NCI-H1930 (cell line): ENCODE results near the gene SLC6A12.
"Not testable (repeated sequence)": the region's sequence is repeated elsewhere in the genome, so short reads cannot be mapped to it uniquely, and the experiment has no call there.

Experiments used
- DNase-seq, 2 experiments: peaks; one replicate each; lab custom pipeline; 2025; lab: John Stamatoyannopoulos, UW

SLC6A12 gene

DNA sequence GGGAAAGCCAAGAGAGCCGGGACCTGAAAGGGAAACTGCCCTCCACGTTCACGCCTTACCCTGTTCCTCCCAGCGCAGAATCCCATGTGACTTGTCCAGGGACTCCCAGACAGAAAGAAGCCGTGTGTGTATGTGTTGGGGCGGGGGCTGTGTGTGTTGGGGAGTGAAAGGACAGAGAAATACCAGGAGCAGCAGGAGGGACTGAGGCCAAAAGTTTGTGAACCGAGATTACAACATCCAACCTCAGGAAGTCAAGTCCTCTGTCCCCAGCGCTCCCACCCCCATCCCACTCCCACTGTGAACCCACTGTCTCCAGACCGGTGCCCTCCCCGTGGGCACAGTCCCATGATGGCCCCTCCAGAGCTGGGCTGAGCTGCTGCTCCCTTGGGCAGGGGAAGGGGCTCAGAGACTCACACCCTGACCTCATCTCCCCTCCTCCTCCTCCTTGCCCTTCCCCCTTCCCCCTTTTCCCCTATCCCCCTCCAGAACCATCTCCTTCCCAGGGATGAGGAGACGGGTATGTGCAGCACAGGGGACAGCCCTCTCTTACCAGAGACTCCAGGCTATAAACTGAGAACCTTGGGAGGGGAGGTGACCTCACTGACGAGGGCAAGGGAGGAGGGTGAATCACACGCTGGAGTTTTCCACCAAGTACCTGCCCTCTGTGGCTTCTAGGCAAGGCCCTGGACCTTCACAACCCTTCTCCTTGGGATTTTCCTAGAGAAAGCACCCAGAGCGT lies at the start of gene SLC6A12:
Gene SLC6A12, minus strand, starts transcription at position 155 of the 739 bp plus-strand sequence. CDS start 4,171 bp downstream, outside the sequence.
- DNase-seq: no peak

- DNase-seq: no peak
Observed at GRCh38 chr12:263574-263973, 49.6 kb upstream of the SLC6A12 start.

DNA sequence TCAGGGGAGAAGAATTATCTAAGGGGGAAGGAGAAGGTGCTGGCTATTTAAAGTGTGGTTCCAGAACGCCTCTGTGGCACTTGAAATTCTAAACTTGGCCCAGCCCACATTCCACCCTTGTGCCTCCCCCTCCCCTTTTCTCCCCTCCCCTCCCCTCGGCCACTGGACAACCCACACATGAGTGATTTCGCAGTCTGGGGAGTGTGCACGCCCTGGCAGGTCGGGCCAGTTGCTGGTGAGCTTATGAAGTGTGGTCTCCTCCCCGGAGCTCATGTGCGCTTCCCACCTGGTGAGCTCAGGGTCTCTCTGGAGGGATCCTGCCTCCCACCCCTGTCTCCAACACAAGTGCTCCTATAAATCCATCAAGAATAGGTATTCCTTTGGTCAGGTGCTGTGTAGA lies 48.9 kb upstream of the SLC6A12 start, which contains the start of gene SLC6A13:
Gene SLC6A13, minus strand, starts transcription at position 20 of the 400 bp plus-strand sequence. CDS start 2,784 bp downstream, outside the sequence.
- no peak for DNase-seq

GRCh38 chr12:262113-262512 lies 48.2 kb upstream of the SLC6A12 start:
- no peak for DNase-seq

GRCh38 chr12:257521-258321 lies 43.8 kb upstream of the SLC6A12 start:
- DNase-seq: no peak

DNA sequence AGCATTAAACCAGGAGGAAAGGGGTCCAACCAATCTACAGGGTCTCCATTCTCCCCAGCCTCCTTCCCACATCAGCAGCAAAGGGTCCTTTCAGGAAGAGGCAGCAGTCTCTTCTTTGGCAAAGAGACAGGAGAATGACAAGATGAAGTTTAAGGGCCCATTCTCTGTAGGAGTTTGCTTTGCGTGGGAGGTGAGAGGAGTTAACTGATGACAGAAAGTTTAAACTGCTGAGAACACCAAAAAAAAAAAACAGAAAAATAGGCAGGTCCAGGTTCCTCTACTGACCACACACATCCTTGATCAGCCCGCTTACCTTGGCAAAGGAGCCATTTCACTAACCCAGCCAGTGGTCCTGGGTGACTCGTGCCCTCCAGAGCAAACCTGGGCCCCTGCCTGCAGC lies 43.0 kb upstream of the SLC6A12 start:
- no peak for DNase-seq

GRCh38 chr12:256225-256624 lies 42.3 kb upstream of the SLC6A12 start:
- no peak for DNase-seq

DNA sequence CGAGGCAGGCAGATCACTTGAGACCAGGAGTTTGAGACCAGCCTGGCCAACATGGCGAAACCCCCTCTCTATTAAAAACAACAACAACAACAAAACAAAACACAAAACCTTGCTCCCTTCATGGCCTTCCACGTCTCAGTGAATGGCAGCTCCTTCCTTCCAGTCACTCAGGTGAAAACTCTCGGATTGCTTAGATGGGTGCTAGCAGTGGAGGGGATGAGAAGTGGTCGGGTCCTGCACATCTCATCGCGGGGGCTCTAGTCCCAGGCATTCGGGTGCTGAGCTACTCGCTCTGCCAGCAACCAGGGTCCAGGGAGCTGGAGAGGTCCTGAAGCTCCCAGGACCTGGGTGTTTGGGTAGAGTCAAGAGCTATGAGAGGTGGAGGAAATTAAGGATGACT lies 41.0 kb upstream of the SLC6A12 start:
- no peak for DNase-seq

DNA sequence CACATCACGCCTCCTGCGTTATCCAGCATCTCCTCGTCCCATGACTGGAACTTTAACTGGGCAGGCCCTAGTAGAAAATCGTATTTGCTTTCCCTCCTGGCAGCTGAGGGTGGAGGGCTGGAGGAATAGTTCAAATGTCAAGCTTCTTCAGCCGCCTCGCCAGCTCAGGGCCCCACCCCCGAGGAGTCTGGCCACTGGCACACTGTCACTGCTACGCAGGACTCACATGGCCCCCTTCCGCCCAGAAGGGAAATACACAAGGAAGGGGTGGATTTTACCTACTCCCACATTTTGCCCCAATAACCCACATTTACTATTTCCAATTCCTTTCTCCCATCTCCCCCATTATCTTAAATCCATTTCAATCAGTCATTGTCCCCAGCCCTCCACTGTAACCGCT lies 40.1 kb upstream of the SLC6A12 start:
- no peak for DNase-seq

DNA sequence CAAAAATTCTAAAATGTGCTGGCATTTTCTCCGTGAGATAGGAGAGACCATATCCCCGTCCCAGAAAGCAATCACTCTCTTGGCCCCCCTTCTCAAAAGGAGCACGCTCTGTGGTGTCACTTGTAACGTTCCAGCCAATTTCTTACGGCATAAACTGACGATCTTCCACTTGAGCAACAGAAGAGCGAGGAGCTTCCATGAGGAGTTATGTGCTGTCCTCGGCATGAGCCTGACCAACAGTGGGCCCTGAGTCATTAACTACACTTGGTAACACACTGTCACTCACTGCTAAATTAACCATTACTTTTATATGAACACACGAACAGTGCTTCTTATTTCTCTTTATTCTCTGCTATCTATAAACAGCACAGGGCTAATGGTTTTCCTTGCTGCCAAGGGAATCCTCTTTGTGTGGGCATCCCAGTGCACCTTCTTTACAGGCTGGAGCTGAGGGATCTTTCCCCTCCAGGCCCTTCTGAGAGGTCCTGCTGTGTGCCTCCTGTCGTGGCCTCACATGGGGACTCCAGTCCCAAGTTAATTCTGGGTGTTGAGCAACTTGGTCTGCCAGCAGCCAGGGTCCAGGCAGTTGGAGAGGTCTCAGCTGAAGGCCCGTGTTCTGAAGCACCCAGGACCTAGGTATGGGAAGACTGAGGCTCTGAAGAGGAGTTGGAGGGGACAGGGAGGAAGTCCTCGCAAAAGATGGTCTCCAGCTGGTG lies 39.3 kb upstream of the SLC6A12 start:
- no peak for DNase-seq

- no peak for DNase-seq
Observed at GRCh38 chr12:252636-253035, 38.7 kb upstream of the SLC6A12 start.

- DNase-seq: no peak
Observed at GRCh38 chr12:247271-247670, 33.3 kb upstream of the SLC6A12 start.

DNA sequence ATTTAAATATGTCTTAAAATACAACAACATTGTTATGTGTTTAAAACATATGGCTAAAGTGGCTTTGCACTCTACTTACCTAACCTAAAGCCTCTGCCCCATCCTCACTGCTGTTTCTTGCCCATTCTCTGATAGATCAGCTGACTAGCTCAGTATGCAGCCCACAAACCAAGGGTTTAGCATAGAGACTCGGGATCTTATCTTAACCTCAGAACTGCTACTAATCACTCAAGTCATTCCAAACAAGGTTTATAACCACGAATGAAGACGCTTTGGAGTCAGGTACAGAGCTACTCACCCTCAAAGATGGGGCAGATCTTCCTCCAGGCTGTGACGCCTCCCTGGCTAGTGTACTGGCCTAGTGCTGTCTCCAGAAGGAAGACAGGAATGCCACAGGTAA lies 29.4 kb upstream of the SLC6A12 start:
- DNase-seq: no peak

GRCh38 chr12:242496-242895 lies 28.5 kb upstream of the SLC6A12 start:
- no peak for DNase-seq

DNA sequence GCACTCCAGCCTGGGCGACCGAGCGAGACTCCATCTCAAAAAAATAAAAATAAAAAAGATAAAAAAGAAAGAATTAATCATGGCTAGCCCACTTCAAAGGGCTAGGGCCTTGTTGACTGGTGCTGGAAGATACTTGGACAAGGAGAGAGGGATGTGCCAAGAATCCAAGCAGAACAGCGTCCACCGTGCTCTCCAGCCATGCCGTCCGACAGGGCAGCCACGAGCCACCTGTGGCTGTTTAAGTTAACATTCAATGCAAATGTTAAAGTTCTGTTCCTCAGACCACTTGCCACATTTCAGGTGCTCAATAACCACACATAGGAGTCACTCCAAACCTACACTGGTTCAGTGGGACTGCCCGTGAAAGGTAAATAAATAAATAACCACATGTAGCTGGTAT lies 27.3 kb upstream of the SLC6A12 start:
- DNase-seq: no peak

DNA sequence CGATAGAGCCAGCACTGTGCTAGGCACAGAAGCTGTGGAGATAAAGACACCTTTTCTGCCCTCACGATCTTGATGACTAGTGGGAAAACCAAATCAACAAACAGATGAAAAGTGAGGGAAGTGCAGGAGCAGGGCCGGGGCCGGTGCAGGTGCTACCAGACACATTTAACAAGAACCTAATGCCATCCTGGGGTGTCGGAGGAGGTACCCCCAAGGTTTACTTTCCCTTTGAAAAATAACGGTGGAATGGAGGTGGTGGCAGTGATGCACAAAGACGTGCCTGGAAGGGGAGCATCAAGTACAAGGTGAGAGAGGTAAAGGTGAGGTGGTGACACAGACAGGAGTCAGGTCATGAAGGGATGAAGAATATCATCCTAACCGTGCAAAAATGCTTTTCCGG lies 26.6 kb upstream of the SLC6A12 start:
- no peak for DNase-seq

DNA sequence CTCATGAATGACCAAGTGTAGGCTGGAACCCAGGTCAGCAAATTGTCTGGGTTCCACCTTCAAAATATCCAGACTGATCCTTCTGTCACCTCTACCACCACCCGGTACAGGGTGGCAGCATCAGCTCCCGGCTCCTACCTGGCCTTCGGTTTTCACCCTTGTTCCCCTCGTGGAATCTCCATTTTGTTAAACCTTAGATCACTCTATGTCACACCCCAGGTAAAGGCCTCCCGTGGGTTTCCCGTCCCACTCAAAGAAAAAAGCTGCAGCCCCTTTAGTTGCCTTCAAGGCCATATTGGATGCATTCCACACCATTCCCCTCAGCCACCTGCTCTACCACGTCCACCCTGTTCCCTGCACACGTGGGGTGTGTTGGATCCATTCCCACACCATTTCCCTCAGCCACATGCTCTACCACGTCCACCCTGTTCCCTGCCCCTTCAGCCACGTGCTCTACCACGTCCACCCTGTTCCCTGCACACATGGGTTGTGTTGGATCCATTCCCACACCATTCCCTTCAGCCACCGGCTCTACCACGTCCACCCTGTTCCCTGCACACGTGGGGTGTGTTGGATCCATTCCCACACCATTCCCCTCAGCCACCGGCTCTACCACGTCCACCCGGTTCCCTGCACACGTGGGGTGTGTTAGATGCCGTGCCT lies 24.9 kb upstream of the SLC6A12 start:
- no peak for DNase-seq

- DNase-seq: no peak
Observed at GRCh38 chr12:238116-238515, 24.2 kb upstream of the SLC6A12 start.

GRCh38 chr12:237026-237815 lies 23.3 kb upstream of the SLC6A12 start:
- DNase-seq: no peak

DNA sequence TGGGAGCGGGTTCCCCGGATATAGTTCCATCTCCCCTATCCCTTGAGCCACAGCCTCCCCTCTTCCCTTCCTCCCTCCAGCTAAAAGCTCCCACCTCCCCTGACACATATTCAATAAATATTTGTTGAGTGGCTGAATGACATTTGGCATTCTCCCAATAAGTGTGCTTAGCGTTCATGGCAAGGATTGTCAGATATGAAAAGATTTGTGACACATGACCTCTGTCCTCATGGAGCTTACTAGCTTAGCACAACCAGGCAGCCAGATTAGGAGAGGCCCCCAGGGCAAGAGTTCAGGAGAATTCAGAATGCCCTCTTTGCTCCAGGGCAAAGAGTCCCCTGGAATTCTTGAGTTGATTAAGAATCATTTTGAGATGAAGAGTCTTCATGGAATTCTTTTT lies 22.5 kb upstream of the SLC6A12 start:
- no peak for DNase-seq

DNA sequence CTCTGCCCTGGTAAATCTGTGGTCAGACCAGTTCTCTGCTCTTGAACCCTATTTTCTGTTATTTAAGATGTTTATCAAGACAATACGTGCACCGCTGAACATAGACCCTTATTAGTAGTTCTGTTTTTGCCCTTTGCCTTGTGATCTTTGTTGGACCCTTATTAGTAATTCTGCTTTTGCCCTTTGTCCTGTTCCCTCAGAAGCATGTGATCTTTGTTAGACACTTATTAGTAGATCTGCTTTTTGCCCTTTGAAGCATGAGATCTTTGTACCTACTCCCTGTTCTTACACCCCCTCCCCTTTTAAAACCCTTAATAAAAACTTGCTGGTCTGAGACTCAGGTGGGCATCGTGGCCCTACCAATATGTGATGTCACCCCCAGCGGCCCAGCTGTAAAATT lies 22.0 kb upstream of the SLC6A12 start:
- DNase-seq: not testable (repeated sequence)
